Glutamatergic neuron (in vitro differentiated cells): ENCODE measurements around the gene KCNG2. TPM values are rescaled to one million over a fixed set of nuclear protein-coding genes. Genes with fewer than 3 reads are reported as not detected.
A peak's percentile ranks its signal among the peaks of the same experiment; 100 is the strongest.

Experiments used
- DNase-seq: peaks from one replicate; pipeline ENCODE4 v3.0.0; 2022
- H3K27ac Mint-ChIP-seq: one replicate; pipeline ENCODE4 v1.8.0; 2020; ENCODE audit warnings: mild to moderate bottlenecking, mixed read lengths, inconsistent platforms; ENCODE audit not compliant: unreplicated experiment
- H3K27me3 Mint-ChIP-seq: one replicate; pipeline ENCODE4 v1.8.0; 2020; ENCODE audit warnings: mild to moderate bottlenecking, moderate library complexity, mixed read lengths, inconsistent platforms; ENCODE audit not compliant: unreplicated experiment
- H3K36me3 Mint-ChIP-seq: one replicate; pipeline ENCODE4 v1.8.0; 2020; ENCODE audit warnings: mild to moderate bottlenecking, mixed read lengths, inconsistent platforms; ENCODE audit not compliant: unreplicated experiment
- H3K4me1 Mint-ChIP-seq: one replicate; pipeline ENCODE4 v1.8.0; 2020; ENCODE audit warnings: mild to moderate bottlenecking, low read depth, mixed read lengths, inconsistent platforms; ENCODE audit not compliant: unreplicated experiment
- H3K4me3 Mint-ChIP-seq: one replicate; pipeline ENCODE4 v1.8.0; 2020; ENCODE audit warnings: mild to moderate bottlenecking, mixed read lengths, inconsistent platforms; ENCODE audit not compliant: unreplicated experiment
- H3K9me3 Mint-ChIP-seq: one replicate; pipeline ENCODE4 v1.8.0; 2020; ENCODE audit warnings: mild to moderate bottlenecking, moderate library complexity, mixed read lengths, inconsistent platforms; ENCODE audit not compliant: unreplicated experiment
- total RNA-seq: library from RNA; stranded (reverse); fragmentation: NEBNext Ultra II Directional; extraction: Animal tissue kit (Norgen Biotek cat#: 25700); gene quantifications from one replicate; pipeline ENCODE4 v1.2.1, GENCODE V29; 2021; ENCODE audit not compliant: unreplicated experiment
- TF ChIP-seq, protein P1 (sequence below): fragments of 200-600 bp; sonication (generic); IDR thresholded peaks from one replicate; pipeline ENCODE4 v1.5.0; 2021; ENCODE audit not compliant: partially characterized antibody, unreplicated experiment

KCNG2 gene
- total RNA-seq, 1 donor from 2014 or later = 1.6 TPM

DNA sequence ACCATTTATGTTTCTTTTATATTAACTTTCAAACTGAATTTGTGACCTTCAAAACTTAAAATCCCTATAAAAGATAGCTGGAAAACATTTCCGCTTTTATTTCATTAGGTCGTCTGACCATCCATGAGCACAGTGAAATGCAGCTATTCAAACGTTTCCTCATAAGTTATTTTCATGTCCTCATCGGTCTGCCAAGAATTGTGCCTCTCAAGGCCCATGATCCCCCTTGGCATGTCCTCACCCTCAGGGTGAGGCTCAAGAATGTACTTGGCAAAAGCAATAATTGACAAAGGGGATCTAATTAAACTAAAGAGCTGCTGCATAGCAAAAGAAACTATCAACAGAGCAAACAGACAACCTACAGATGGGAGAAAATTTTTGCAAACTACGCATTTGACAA lies 141.4 kb downstream of the KCNG2 start:
- peaks cover 16% of the 10 kb centered on the region for H3K4me1 Mint-ChIP-seq
- no peak overlapping the region for H3K4me3 Mint-ChIP-seq
- peaks cover 7% of the 10 kb centered on the region for H3K9me3 Mint-ChIP-seq
- no peak overlapping the region for H3K27ac Mint-ChIP-seq
- peaks cover 10% of the 10 kb centered on the region for H3K27me3 Mint-ChIP-seq
- no peak for DNase-seq
- H3K36me3 Mint-ChIP-seq = peaks cover 18% of the 10 kb centered on the region
- TF ChIP-seq, protein P1, sequence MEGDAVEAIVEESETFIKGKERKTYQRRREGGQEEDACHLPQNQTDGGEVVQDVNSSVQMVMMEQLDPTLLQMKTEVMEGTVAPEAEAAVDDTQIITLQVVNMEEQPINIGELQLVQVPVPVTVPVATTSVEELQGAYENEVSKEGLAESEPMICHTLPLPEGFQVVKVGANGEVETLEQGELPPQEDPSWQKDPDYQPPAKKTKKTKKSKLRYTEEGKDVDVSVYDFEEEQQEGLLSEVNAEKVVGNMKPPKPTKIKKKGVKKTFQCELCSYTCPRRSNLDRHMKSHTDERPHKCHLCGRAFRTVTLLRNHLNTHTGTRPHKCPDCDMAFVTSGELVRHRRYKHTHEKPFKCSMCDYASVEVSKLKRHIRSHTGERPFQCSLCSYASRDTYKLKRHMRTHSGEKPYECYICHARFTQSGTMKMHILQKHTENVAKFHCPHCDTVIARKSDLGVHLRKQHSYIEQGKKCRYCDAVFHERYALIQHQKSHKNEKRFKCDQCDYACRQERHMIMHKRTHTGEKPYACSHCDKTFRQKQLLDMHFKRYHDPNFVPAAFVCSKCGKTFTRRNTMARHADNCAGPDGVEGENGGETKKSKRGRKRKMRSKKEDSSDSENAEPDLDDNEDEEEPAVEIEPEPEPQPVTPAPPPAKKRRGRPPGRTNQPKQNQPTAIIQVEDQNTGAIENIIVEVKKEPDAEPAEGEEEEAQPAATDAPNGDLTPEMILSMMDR = no peak

DNA sequence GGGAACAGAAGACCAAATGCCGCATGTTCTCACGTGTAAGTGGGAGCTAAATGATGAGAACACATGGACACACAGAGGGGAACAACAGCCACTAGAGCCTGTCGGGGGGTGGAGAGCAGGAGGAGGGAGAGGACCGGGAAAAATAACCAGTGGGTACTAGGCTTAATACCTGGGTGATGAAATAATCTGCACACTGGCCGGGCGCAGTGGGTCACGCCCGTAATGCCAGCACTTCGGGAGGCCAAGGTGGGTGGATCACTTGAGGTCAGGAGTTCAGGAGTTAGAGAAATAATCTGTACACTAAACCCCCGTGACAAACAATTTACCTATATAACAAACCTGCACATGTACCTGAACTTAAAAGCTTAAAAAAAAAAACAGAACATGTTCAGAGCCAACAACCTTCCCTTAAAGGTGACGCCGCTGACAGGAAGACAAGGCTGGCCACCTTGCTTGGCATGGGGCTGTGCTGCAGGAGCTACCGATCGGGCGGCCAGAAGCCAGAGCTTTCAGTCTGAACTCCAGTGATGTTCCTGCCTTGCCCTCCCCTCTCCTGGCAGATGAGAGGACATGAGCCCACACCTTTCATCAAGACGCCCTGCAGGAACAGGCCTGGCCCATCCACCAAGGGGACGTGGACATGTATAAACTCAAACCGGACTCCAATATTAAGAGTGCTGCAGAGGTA lies 142.5 kb downstream of the KCNG2 start:
- Mint-ChIP-seq H3K27ac (no peak overlapping the region), H3K4me1 (peaks cover 13% of the 10 kb centered on the region), H3K4me3 (no peak overlapping the region), H3K27me3 (peaks cover 10% of the 10 kb centered on the region), H3K9me3 (peaks cover 8% of the 10 kb centered on the region), H3K36me3 (peaks cover 18% of the 10 kb centered on the region)
- TF ChIP-seq, protein P1 = no peak
- DNase-seq = peak; percentile 5

DNA sequence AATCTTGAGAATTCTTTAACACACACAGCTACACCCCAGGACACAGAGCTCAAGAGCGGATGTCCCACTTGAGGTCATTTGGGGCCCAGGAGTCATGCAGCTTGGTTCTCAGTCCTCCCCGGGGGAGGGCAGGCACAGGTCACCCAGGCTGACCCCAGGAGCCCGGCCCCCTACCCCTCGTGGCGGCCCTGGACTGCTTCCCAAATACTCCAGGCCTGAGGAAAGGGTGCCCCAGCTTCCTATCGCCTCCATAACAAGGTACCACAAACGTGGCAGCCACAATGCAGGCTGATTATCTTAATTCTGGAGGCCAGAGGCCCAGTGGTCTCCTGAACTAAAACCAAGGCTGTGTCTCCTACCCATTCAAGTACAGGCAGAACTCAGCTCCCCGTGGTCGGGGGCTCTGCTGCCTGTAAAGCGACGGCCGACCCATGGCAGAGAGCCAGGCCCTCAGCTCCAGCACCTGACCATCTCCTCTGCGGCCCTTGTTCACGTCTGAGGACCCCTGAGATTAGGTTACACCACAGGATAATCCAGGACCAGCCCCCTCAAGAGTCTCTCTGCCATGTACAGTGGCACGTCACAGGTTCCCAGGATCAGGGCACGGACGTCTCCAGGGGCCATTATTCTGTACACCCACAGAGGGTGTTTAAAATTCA lies 143.2 kb downstream of the KCNG2 start:
- Mint-ChIP-seq H3K4me1 (peaks cover 17% of the 10 kb centered on the region), H3K27me3 (peaks cover 11% of the 10 kb centered on the region), H3K36me3 (peaks cover 18% of the 10 kb centered on the region), H3K27ac (no peak overlapping the region), H3K9me3 (peaks cover 8% of the 10 kb centered on the region), H3K4me3 (no peak overlapping the region)
- TF ChIP-seq, protein P1 = no peak
- peak; percentile 5 for DNase-seq

DNA sequence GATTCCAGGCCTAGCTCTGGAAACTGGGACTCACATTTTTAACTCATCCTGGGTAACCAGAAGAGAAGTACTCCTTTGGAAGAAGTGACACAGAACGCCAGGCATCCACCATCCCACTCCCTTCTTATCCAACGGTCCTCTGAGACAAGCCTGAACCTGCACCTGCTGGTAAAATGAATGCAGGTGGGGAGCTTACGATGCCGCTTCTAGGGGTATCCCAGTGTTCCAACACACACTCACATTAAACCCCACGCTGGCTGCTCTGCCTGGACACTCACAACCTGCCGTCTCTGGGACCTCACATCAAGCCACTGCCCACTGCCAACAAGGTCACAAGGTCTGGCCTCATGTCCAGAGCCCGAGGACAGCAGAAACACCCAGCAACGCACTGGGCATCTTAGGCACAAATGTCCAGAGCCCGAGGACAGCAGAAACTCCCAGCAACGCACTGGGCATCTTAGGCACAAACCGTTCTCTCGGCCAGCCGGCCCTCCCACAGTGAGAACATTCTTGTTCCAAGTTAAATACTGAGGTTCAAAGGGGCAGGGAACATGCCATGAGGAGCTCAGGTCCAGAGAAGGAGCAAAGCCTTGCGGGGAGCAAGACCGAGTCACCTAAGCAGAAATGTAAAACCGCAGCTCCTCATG lies 143.9 kb downstream of the KCNG2 start:
- DNase-seq = peak; percentile 4
- Mint-ChIP-seq H3K4me1 (peaks cover 22% of the 10 kb centered on the region), H3K36me3 (peaks cover 18% of the 10 kb centered on the region), H3K9me3 (peaks cover 7% of the 10 kb centered on the region), H3K4me3 (no peak overlapping the region), H3K27ac (no peak overlapping the region), H3K27me3 (peaks cover 9% of the 10 kb centered on the region)
- TF ChIP-seq, protein P1 = no peak

DNA sequence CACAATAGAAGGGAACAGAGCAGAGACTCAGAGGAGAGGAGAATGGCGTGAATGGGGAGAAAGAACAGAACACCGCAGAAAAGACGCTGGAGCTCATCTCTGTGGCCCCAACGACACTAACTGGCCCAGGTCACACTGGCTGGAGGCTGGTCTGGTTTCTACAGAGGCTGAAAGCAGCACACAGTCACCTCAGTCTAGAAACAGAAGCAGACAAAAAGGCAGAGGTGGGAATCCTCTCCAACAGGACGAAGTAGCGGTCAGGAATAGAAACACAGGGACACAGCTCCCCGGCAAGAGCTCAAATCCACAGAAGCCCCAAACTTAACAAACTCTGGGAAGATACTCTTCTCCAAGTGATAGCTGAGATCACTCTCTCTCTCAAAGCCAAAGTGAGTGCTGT lies 144.5 kb downstream of the KCNG2 start:
- TF ChIP-seq, protein P1 = no peak
- Mint-ChIP-seq H3K4me3 (no peak overlapping the region), H3K36me3 (peaks cover 17% of the 10 kb centered on the region), H3K9me3 (peaks cover 5% of the 10 kb centered on the region), H3K27ac (no peak overlapping the region), H3K27me3 (peaks cover 9% of the 10 kb centered on the region), H3K4me1 (peaks cover 25% of the 10 kb centered on the region)
- no peak for DNase-seq
